HG03045 (cell line): ENCODE data around the gene DPP4.
"Not testable (repeated sequence)": the region's sequence is repeated elsewhere in the genome, so short reads cannot be mapped to it uniquely, and the experiment has no call there.

Source experiments
- ATAC-seq: cut with Tn5 transposase; IDR thresholded peaks from one replicate; pipeline ENCODE4 v1.9.1; 2021; ENCODE audit warnings: mild to moderate bottlenecking, moderate library complexity; ENCODE audit not compliant: unreplicated experiment

Gene DPP4

GRCh38 chr2:162060532-162060931, 13.5 kb downstream of the DPP4 start:
- ATAC-seq: no peak

- ATAC-seq: peak; percentile 79
Observed at GRCh38 chr2:162058973-162059668, 14.9 kb downstream of the DPP4 start.

GRCh38 chr2:162057426-162057825, 16.6 kb downstream of the DPP4 start:
- ATAC-seq: no peak

- ATAC-seq: no peak
Observed at GRCh38 chr2:162056796-162057399, 17.1 kb downstream of the DPP4 start.

GRCh38 chr2:162053808-162054155, 20.2 kb downstream of the DPP4 start:
- no peak for ATAC-seq

- no peak for ATAC-seq
Observed at GRCh38 chr2:162053066-162053807, 20.8 kb downstream of the DPP4 start.

- ATAC-seq: no peak
Observed at GRCh38 chr2:162050513-162050961, 23.5 kb downstream of the DPP4 start.

GRCh38 chr2:162049089-162049488, 24.9 kb downstream of the DPP4 start:
- not testable (repeated sequence) for ATAC-seq

- ATAC-seq: no peak
Observed at GRCh38 chr2:162044586-162044985, 29.4 kb downstream of the DPP4 start.

GRCh38 chr2:162043132-162043531, 30.9 kb downstream of the DPP4 start:
- ATAC-seq: no peak

- no peak for ATAC-seq
Observed at GRCh38 chr2:162041485-162041884, 32.5 kb downstream of the DPP4 start.

- no peak for ATAC-seq
Observed at GRCh38 chr2:162038725-162039124, 35.3 kb downstream of the DPP4 start.

- no peak for ATAC-seq
Observed at GRCh38 chr2:162037886-162038285, 36.1 kb downstream of the DPP4 start.

GRCh38 chr2:162037028-162037795, 36.8 kb downstream of the DPP4 start:
- ATAC-seq: no peak

GRCh38 chr2:162035981-162036380, 38.0 kb downstream of the DPP4 start:
- no peak for ATAC-seq

GRCh38 chr2:162030363-162031190, 43.4 kb downstream of the DPP4 start:
- no peak for ATAC-seq

- ATAC-seq: no peak
Observed at GRCh38 chr2:162029287-162029901, 44.6 kb downstream of the DPP4 start.

GRCh38 chr2:162028511-162028910, 45.5 kb downstream of the DPP4 start:
- no peak for ATAC-seq

GRCh38 chr2:162025121-162025911, 48.7 kb downstream of the DPP4 start:
- no peak for ATAC-seq
